Measurements from ENCODE around the gene ZBTB48. TPM values are rescaled to one million over a fixed set of nuclear protein-coding genes. Genes with fewer than 3 reads are reported as not detected.

Gene ZBTB48
- polyA plus RNA-seq, 1 of the 3 experiments (the other 2 are of a cell fraction), result 31.2 TPM

- no peaks in the 10 kb centered on the region for H3K9me3 ChIP-seq
- H4K20me1 ChIP-seq (ENCODE audit: insufficient read depth), result no peaks in the 10 kb centered on the region
- peaks cover 10% of the 10 kb centered on the region for H3K79me2 ChIP-seq (ENCODE audit: insufficient read depth)
- no peaks in the 10 kb centered on the region for H3K4me1 ChIP-seq (ENCODE audit: control insufficient read depth in 1 of 2, insufficient read depth in 2 of 2, low read depth in 1 of 2, low read length in 1 of 2)
- CTCF ChIA-PET, result interaction anchor here (0.5 to 23.4 kb wide), 4 partner anchors 9 to 1259 kb away, joined by 4 to 439 read pairs (median 4); partner anchors contain the start of genes NOL9 and PLEKHG5
- TF ChIP-seq FOXM1 (IDR thresholded peaks at IDR 0.05; ENCODE audit: low read depth) (no peak), GATA2 (CRISPR knock-in tag; IDR thresholded peaks at IDR 0.05) (no peak), SIN3A (IDR thresholded peaks at IDR 0.05; ENCODE audit: borderline replicate concordance, low read depth, low read length) (no peak), RAD21 (IDR thresholded peaks at IDR 0.05; ENCODE audit: low read length) (no peak; the same call in 1 of the 2 replicates), USF2 (IDR thresholded peaks at IDR 0.05; ENCODE audit: borderline replicate concordance, low read depth, low read length) (no peak), CHD2 (IDR thresholded peaks at IDR 0.05; ENCODE audit: low read length, partially characterized antibody) (no peak), IRF3 (IDR thresholded peaks at IDR 0.05; ENCODE audit: low read depth, low read length) (no peak), CTCF (IDR thresholded peaks at IDR 0.05) (no peak), ELF1 (IDR thresholded peaks at IDR 0.05) (no peak)
- 90% methylated on average over 5 of the region's 5 CpGs for WGBS (ENCODE audit: low lambda C conversion rate)
- no peaks in the 10 kb centered on the region for H3K27me3 ChIP-seq (ENCODE audit: insufficient read depth)
- no peak overlapping the region for H3K4me3 ChIP-seq (ENCODE audit: low read depth in 2 of 2, low read length in 1 of 2)
- no peak overlapping the region for H3K9ac ChIP-seq
- no peak overlapping the region for H3K27ac ChIP-seq (ENCODE audit: low read depth in 2 of 2, low read length in 1 of 2)
- H3K36me3 ChIP-seq (replicated peaks in 1 of 2; ENCODE audit: control insufficient read depth in 1 of 2, insufficient read depth in 2 of 2, low read length in 1 of 2), result peaks cover 32 to 47% of the 10 kb centered on the region in 2 experiments
- DNase-seq, result no peak
- H3K4me2 ChIP-seq, result no peak overlapping the region
- no peak overlapping the region for H2AFZ ChIP-seq (ENCODE audit: low read depth)
- H3K9me2 ChIP-seq, result no peaks in the 10 kb centered on the region
- no peaks in the 10 kb centered on the region for H3F3A ChIP-seq (replicated peaks; ENCODE audit: insufficient read depth)
- POLR2A ChIA-PET, result no interaction called here
Measured at GRCh38 chr1:6531996-6532395, 47.8 kb upstream of the ZBTB48 start.

DNA sequence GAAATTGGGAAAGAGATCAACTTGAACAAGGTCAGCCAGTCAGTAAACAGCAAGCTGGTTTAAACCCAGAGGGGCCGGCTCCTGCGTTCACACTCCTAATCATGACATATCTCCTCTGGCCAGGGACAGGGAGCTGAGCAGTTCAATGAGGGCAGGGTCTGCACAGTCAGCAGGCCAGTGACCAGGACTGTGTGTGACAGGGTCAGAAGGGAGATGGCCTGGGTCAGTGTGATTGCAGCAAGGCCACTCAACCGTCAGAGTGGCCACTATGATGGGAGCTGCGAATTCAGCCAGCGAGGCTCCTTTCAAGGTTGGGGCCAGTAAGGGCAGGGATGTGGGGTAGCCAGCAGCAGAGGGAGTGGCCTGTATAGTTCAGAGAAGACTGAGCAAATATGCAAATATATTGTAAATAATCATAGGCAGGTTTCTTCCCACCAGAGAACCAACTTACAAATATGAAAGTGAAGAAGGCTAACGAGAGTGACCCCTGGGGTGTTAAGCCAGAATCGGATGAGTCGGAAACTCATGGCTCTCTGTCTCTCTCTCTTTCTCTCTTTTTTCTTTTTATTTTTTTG is 45.5 kb upstream of the ZBTB48 start:
- Histone ChIP-seq H2AFZ (ENCODE audit: low read depth) (no peak overlapping the region), H3K4me2 (no peak overlapping the region), H4K20me1 (ENCODE audit: insufficient read depth) (no peaks in the 10 kb centered on the region), H3K27ac (ENCODE audit: low read depth in 2 of 2, low read length in 1 of 2) (no peak overlapping the region), H3K9me2 (no peaks in the 10 kb centered on the region), H3K4me3 (ENCODE audit: low read depth in 2 of 2, low read length in 1 of 2) (no peak overlapping the region), H3K36me3 (replicated peaks in 1 of 2; ENCODE audit: control insufficient read depth in 1 of 2, insufficient read depth in 2 of 2, low read length in 1 of 2) (peaks cover 36 to 42% of the 10 kb centered on the region in 2 experiments), H3K9me3 (no peaks in the 10 kb centered on the region), H3K27me3 (ENCODE audit: insufficient read depth) (no peaks in the 10 kb centered on the region), H3K9ac (no peak overlapping the region), H3K4me1 (ENCODE audit: control insufficient read depth in 1 of 2, insufficient read depth in 2 of 2, low read depth in 1 of 2, low read length in 1 of 2) (no peaks in the 10 kb centered on the region), H3F3A (replicated peaks; ENCODE audit: insufficient read depth) (no peaks in the 10 kb centered on the region), H3K79me2 (ENCODE audit: insufficient read depth) (peaks cover 23% of the 10 kb centered on the region)
- CTCF ChIA-PET, result interaction anchor here (1.7 to 23.4 kb wide), 4 partner anchors 11 to 58 kb away, joined by 4 to 439 read pairs (median 20); partner anchors contain the start of genes NOL9, PLEKHG5 and TAS1R1
- DNase-seq, result no peak
- 96% methylated on average over 8 of the region's 8 CpGs for WGBS (ENCODE audit: low lambda C conversion rate)
- POLR2A ChIA-PET, result no interaction called here
- TF ChIP-seq RCOR1 (IDR thresholded peaks at IDR 0.05; ENCODE audit: low read length) (no peak), POLR2AphosphoS5 (IDR thresholded peaks at IDR 0.05; ENCODE audit: low read depth, low read length) (no peak), MEF2A (IDR thresholded peaks at IDR 0.05; ENCODE audit: borderline replicate concordance, low read depth) (no peak), PBX3 (IDR thresholded peaks at IDR 0.05) (no peak), ELF1 (IDR thresholded peaks at IDR 0.05) (no peak), MXI1 (IDR thresholded peaks at IDR 0.05; ENCODE audit: low read depth, low read length) (no peak), SIN3A (IDR thresholded peaks at IDR 0.05; ENCODE audit: borderline replicate concordance, low read depth, low read length) (no peak), CTCF (IDR thresholded peaks at IDR 0.05) (no peak), FOSL2 (IDR thresholded peaks at IDR 0.05; ENCODE audit: borderline replicate concordance, low read depth) (no peak), JUND (IDR thresholded peaks at IDR 0.05) (no peak)
- TF ChIP-seq, protein P1, sequence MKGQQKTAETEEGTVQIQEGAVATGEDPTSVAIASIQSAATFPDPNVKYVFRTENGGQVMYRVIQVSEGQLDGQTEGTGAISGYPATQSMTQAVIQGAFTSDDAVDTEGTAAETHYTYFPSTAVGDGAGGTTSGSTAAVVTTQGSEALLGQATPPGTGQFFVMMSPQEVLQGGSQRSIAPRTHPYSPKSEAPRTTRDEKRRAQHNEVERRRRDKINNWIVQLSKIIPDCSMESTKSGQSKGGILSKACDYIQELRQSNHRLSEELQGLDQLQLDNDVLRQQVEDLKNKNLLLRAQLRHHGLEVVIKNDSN (IDR thresholded peaks at IDR 0.05; ENCODE audit: borderline replicate concordance, low read depth), result no peak

Data from SK-N-SH (cell line).